ENCODE measurements around the gene HCST. TPM values are rescaled to one million over a fixed set of nuclear protein-coding genes. Genes with fewer than 3 reads are reported as not detected.
A peak's percentile ranks its signal among the peaks of the same experiment; 100 is the strongest.

HCST gene
- total and polyA plus RNA-seq, 2 of the 13 experiments (the other 11 are each of a cell fraction or from before 2014, with no cell fraction given), result 0.24 to 1.2 TPM

DNA sequence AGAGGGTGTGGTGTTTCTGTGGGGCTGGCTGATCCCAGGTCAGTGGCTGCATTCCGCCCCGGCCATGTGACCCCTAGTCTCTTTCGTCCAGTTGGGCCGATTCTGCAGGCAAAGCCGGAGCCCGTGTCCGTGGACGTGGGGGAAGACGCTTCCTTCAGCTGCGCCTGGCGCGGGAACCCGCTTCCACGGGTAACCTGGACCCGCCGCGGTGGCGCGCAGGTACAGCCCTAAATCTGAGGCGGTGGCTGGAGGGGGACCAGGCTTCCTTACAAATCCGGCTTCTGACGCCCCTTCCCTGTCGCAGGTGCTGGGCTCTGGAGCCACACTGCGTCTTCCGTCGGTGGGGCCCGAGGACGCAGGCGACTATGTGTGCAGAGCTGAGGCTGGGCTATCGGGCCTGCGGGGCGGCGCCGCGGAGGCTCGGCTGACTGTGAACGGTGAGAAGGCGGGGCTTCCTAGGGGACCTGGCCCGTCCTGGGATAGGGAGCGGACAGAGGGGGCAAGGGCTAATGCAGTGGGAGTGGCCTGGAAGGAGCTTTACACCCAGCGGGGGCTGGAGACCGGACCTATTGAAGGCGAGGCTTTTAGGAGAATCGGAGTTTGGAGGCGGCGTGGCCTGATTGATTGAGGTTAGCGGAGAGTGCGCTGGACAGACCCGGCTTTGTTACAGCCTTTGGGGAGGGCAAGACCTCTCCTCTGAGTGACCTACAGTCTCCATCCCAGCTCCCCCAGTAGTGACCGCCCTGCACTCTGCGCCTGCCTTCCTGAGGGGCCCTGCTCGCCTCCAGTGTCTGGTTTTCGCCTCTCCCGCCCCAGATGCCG, 41.3 kb upstream of the HCST start (continued):
- TF ChIP-seq ZBTB20 (CRISPR knock-in tag; IDR thresholded peaks at IDR 0.05; ENCODE audit: borderline replicate concordance, low read depth), result 0 out of 2 replicates have a peak, but pooled peaks have one; percentile 27
- TF ChIP-seq ZNF761 (CRISPR knock-in tag; conservative IDR thresholded peaks at IDR 0.05), result no peak
- TF ChIP-seq, protein P1, sequence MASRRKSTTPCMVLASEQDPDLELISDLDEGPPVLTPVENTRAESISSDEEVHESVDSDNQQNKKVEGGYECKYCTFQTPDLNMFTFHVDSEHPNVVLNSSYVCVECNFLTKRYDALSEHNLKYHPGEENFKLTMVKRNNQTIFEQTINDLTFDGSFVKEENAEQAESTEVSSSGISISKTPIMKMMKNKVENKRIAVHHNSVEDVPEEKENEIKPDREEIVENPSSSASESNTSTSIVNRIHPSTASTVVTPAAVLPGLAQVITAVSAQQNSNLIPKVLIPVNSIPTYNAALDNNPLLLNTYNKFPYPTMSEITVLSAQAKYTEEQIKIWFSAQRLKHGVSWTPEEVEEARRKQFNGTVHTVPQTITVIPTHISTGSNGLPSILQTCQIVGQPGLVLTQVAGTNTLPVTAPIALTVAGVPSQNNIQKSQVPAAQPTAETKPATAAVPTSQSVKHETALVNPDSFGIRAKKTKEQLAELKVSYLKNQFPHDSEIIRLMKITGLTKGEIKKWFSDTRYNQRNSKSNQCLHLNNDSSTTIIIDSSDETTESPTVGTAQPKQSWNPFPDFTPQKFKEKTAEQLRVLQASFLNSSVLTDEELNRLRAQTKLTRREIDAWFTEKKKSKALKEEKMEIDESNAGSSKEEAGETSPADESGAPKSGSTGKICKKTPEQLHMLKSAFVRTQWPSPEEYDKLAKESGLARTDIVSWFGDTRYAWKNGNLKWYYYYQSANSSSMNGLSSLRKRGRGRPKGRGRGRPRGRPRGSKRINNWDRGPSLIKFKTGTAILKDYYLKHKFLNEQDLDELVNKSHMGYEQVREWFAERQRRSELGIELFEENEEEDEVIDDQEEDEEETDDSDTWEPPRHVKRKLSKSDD (CRISPR knock-in tag; IDR thresholded peaks at IDR 0.05; ENCODE audit: low read depth), result no peak
- no peak for TF ChIP-seq ZNF839 (CRISPR knock-in tag; IDR thresholded peaks at IDR 0.05; ENCODE audit: borderline replicate concordance)
- TF ChIP-seq KDM2A (CRISPR knock-in tag; IDR thresholded peaks at IDR 0.05; ENCODE audit: borderline replicate concordance, low read depth), result no peak; the same call in 1 of the 2 replicates
- TF ChIP-seq ZNF382 (CRISPR knock-in tag; IDR thresholded peaks at IDR 0.05; ENCODE audit: borderline replicate concordance), result no peak
- no peak for TF ChIP-seq MBNL3 (CRISPR knock-in tag; conservative IDR thresholded peaks at IDR 0.05)
- TF ChIP-seq ZNF781 (CRISPR knock-in tag; IDR thresholded peaks at IDR 0.05; ENCODE audit: borderline replicate concordance, not compliant biosample characterization), result no peak
- TF ChIP-seq, protein P2, sequence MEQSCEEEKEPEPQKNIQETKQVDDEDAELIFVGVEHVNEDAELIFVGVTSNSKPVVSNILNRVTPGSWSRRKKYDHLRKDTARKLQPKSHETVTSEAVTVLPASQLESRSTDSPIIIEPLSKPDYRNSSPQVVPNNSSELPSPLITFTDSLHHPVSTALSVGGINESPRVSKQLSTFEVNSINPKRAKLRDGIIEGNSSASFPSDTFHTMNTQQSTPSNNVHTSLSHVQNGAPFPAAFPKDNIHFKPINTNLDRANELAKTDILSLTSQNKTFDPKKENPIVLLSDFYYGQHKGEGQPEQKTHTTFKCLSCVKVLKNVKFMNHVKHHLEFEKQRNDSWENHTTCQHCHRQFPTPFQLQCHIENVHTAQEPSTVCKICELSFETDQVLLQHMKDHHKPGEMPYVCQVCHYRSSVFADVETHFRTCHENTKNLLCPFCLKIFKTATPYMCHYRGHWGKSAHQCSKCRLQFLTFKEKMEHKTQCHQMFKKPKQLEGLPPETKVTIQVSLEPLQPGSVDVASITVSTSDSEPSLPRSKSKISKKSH (CRISPR knock-in tag; IDR thresholded peaks at IDR 0.05; ENCODE audit: borderline replicate concordance), result 0 out of 2 replicates have a peak, but pooled peaks have one; percentile 28
- peak; percentile 38; the same call in 1 of the 2 replicates for TF ChIP-seq ZFX (CRISPR knock-in tag; IDR thresholded peaks at IDR 0.05; ENCODE audit: low read depth)
- TF ChIP-seq ZNF383 (CRISPR knock-in tag; IDR thresholded peaks at IDR 0.05; ENCODE audit: borderline replicate concordance), result no peak
- TF ChIP-seq ZNF543 (CRISPR knock-in tag; IDR thresholded peaks at IDR 0.05), result peak; percentile 62; the same call in 1 of the 2 replicates
- TF ChIP-seq, protein P3, sequence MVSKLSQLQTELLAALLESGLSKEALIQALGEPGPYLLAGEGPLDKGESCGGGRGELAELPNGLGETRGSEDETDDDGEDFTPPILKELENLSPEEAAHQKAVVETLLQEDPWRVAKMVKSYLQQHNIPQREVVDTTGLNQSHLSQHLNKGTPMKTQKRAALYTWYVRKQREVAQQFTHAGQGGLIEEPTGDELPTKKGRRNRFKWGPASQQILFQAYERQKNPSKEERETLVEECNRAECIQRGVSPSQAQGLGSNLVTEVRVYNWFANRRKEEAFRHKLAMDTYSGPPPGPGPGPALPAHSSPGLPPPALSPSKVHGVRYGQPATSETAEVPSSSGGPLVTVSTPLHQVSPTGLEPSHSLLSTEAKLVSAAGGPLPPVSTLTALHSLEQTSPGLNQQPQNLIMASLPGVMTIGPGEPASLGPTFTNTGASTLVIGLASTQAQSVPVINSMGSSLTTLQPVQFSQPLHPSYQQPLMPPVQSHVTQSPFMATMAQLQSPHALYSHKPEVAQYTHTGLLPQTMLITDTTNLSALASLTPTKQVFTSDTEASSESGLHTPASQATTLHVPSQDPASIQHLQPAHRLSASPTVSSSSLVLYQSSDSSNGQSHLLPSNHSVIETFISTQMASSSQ (IDR thresholded peaks at IDR 0.05; ENCODE audit: low read depth), result no peak
- TF ChIP-seq, protein P3 (CRISPR knock-in tag; IDR thresholded peaks at IDR 0.05; ENCODE audit: borderline replicate concordance), result no peak
- TF ChIP-seq, protein P4, sequence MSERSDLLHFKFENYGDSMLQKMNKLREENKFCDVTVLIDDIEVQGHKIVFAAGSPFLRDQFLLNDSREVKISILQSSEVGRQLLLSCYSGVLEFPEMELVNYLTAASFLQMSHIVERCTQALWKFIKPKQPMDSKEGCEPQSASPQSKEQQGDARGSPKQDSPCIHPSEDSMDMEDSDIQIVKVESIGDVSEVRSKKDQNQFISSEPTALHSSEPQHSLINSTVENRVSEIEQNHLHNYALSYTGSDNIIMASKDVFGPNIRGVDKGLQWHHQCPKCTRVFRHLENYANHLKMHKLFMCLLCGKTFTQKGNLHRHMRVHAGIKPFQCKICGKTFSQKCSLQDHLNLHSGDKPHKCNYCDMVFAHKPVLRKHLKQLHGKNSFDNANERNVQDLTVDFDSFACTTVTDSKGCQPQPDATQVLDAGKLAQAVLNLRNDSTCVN (CRISPR knock-in tag; IDR thresholded peaks at IDR 0.05; ENCODE audit: borderline replicate concordance), result no peak
- TF ChIP-seq FOXC1 (CRISPR knock-in tag; IDR thresholded peaks at IDR 0.05; ENCODE audit: borderline replicate concordance), result no peak
- TF ChIP-seq ZNF160 (CRISPR knock-in tag; IDR thresholded peaks at IDR 0.05), result no peak
- no peak for TF ChIP-seq NFATC3 (CRISPR knock-in tag; IDR thresholded peaks at IDR 0.05)
